PFSK-1 (cell line): ENCODE results near the gene BNC1.

ENCODE experiments used
- FOXP2 ChIP-seq: optimal IDR thresholded peaks from 2 replicates; pipeline ENCODE3; 2011; ENCODE audit warnings: borderline replicate concordance, control low read depth, inconsistent platforms; ENCODE audit not compliant: insufficient read depth; ENCODE audit errors: extremely low read length, extremely low read depth
- POLR2AphosphoS5 ChIP-seq: IDR thresholded peaks from 2 replicates; pipeline ENCODE4 v1.6.1; 2012; ENCODE audit warnings: low read depth, mild to moderate bottlenecking, control low read depth, low read length, moderate library complexity
- TF ChIP-seq, protein P1 (sequence below), 2 experiments: IDR thresholded peaks; 2 replicates each; pipeline versions ENCODE4 v1.6.1 to v1.8.0; 2011 to 2012; ENCODE audit warnings: low read depth in 2 of 2, low read length in 2 of 2, control low read depth in 1 of 2, inconsistent platforms in 1 of 2, mild to moderate bottlenecking in 1 of 2, moderate library complexity in 1 of 2; ENCODE audit not compliant: insufficient read depth in 1 of 2

DNA sequence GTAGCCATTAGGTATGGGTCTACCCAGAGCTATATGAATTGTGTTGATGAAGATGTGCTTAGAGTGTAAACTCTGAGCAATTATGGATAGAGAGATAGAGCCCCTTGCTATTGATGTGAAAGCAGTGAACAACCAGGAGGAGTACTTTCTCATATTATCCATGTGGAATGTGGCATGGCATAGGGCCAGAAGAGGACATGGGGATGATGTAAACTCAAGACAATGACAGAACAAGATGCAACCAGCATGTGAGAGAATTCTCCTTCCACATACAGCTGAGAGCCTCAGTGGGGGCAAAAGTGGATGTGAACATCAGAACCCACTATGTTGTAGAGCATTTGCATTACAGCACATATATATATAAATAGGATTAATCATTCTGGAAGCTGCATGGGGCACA lies 36.4 kb upstream of the BNC1 start:
- TF ChIP-seq POLR2AphosphoS5 (no peak), FOXP2 (no peak)
- TF ChIP-seq, protein P1, sequence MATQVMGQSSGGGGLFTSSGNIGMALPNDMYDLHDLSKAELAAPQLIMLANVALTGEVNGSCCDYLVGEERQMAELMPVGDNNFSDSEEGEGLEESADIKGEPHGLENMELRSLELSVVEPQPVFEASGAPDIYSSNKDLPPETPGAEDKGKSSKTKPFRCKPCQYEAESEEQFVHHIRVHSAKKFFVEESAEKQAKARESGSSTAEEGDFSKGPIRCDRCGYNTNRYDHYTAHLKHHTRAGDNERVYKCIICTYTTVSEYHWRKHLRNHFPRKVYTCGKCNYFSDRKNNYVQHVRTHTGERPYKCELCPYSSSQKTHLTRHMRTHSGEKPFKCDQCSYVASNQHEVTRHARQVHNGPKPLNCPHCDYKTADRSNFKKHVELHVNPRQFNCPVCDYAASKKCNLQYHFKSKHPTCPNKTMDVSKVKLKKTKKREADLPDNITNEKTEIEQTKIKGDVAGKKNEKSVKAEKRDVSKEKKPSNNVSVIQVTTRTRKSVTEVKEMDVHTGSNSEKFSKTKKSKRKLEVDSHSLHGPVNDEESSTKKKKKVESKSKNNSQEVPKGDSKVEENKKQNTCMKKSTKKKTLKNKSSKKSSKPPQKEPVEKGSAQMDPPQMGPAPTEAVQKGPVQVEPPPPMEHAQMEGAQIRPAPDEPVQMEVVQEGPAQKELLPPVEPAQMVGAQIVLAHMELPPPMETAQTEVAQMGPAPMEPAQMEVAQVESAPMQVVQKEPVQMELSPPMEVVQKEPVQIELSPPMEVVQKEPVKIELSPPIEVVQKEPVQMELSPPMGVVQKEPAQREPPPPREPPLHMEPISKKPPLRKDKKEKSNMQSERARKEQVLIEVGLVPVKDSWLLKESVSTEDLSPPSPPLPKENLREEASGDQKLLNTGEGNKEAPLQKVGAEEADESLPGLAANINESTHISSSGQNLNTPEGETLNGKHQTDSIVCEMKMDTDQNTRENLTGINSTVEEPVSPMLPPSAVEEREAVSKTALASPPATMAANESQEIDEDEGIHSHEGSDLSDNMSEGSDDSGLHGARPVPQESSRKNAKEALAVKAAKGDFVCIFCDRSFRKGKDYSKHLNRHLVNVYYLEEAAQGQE (IDR thresholded peaks at IDR 0.05; ENCODE audit: insufficient read depth in 1 of 2, low read depth in 2 of 2, low read length in 2 of 2): no peak
